Measurements from ENCODE around the gene NDUFB11. TPM values are rescaled to one million over a fixed set of nuclear protein-coding genes. Genes with fewer than 3 reads are reported as not detected.

Gene NDUFB11
- total RNA-seq, 1 donor from 2014 or later, result 53.1 TPM

DNA sequence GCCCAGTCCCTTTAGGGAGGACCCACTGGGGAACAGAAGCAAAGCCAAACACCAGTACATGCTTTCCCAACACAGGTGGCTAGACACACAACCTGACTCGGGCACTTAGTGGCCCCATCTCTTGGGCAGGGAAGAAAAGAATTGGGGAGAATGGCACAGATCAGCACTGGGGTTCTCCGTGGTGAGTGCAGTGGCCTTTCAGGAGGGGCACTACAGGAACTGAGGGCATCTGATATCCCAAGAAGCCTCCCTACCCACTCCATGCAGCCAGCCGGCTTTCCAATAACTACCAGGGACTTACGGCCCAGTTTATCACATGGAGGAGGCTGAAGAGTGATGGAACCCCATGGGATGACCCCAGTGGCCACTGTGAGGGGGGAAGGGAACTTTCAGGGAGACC, 43.3 kb downstream of the NDUFB11 start:
- Mint-ChIP-seq H3K4me3 (no peak overlapping the region), H3K27me3 (ENCODE audit: insufficient read depth, low read depth) (peaks cover 4% of the 10 kb centered on the region), H3K27ac (no peak overlapping the region), H3K36me3 (no peaks in the 10 kb centered on the region), H3K4me1 (no peaks in the 10 kb centered on the region), H3K9me3 (peaks cover 19% of the 10 kb centered on the region)
- no peaks in the 10 kb centered on the region for H3K36me3 ChIP-seq
- H2AFZ ChIP-seq (replicated peaks), result no peak overlapping the region
- no peak overlapping the region for H3K9ac ChIP-seq
- no peak overlapping the region for H3K27ac ChIP-seq
- H3K9me3 ChIP-seq (ENCODE audit: low read depth), result no peaks in the 10 kb centered on the region
- H3K27me3 ChIP-seq, result no peaks in the 10 kb centered on the region
- no peaks in the 10 kb centered on the region for H3F3A ChIP-seq (ENCODE audit: low read depth)
- no peaks in the 10 kb centered on the region for H3K4me1 ChIP-seq
- H3K79me2 ChIP-seq (ENCODE audit: low read depth), result no peaks in the 10 kb centered on the region
- no peak overlapping the region for H3K4me3 ChIP-seq
- no peaks in the 10 kb centered on the region for H4K20me1 ChIP-seq (ENCODE audit: low read depth)
- no peak for DNase-seq (ENCODE audit: low spot score)
- TF ChIP-seq EZH2phosphoT487 (IDR thresholded peaks at IDR 0.05) (no peak), EZH2 (IDR thresholded peaks at IDR 0.05) (no peak)
- TF ChIP-seq, protein P1, sequence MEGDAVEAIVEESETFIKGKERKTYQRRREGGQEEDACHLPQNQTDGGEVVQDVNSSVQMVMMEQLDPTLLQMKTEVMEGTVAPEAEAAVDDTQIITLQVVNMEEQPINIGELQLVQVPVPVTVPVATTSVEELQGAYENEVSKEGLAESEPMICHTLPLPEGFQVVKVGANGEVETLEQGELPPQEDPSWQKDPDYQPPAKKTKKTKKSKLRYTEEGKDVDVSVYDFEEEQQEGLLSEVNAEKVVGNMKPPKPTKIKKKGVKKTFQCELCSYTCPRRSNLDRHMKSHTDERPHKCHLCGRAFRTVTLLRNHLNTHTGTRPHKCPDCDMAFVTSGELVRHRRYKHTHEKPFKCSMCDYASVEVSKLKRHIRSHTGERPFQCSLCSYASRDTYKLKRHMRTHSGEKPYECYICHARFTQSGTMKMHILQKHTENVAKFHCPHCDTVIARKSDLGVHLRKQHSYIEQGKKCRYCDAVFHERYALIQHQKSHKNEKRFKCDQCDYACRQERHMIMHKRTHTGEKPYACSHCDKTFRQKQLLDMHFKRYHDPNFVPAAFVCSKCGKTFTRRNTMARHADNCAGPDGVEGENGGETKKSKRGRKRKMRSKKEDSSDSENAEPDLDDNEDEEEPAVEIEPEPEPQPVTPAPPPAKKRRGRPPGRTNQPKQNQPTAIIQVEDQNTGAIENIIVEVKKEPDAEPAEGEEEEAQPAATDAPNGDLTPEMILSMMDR (IDR thresholded peaks at IDR 0.05), result no peak
- no peak overlapping the region for H3K4me2 ChIP-seq

DNA sequence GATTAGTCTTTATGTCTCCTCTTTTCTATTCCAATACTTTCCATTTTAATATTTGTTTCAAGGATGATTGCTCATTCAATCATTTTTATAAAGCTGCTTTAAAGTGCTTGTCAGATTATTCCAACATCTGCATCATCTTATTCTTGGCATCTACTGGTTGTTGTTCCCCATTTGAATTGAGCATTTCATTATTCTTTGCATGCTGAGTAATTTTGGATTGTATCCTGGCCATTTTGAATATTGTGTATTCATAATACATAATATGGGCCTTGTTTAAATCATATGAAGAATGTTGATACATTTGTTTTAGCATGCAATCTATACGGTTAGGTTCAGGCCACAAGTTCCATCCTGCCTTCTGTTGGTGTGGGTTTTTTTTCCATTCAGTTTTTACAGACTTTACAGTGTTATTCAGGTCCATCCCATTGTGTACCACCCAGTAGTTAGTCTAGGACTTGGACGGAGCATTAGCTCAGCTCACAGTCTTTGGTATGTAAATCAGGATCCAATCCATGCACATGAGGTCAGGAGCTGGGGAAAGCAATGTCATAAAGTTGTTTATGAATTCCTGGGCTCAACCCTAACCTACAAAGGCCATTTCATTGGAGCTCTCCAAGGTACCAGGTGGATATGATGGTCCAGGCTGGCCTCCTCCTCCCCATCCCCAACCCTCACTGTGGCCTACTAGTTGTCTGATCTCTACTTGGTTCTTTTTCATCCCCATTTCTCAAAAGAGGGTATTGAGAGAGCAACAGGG, 46.0 kb downstream of the NDUFB11 start:
- no peaks in the 10 kb centered on the region for H3K79me2 ChIP-seq (ENCODE audit: low read depth)
- Mint-ChIP-seq H3K36me3 (no peaks in the 10 kb centered on the region), H3K4me1 (no peaks in the 10 kb centered on the region), H3K27me3 (ENCODE audit: insufficient read depth, low read depth) (peaks cover 2% of the 10 kb centered on the region), H3K4me3 (no peak overlapping the region), H3K27ac (no peak overlapping the region), H3K9me3 (peaks cover 15% of the 10 kb centered on the region)
- H3K4me2 ChIP-seq, result no peak overlapping the region
- H3K9me3 ChIP-seq (ENCODE audit: low read depth), result no peaks in the 10 kb centered on the region
- no peak overlapping the region for H3K27ac ChIP-seq
- no peak overlapping the region for H2AFZ ChIP-seq (replicated peaks)
- no peaks in the 10 kb centered on the region for H4K20me1 ChIP-seq (ENCODE audit: low read depth)
- no peaks in the 10 kb centered on the region for H3K36me3 ChIP-seq
- H3K4me1 ChIP-seq, result no peaks in the 10 kb centered on the region
- H3K27me3 ChIP-seq, result no peaks in the 10 kb centered on the region
- H3F3A ChIP-seq (ENCODE audit: low read depth), result no peaks in the 10 kb centered on the region
- TF ChIP-seq, protein P1 (IDR thresholded peaks at IDR 0.05), result no peak
- TF ChIP-seq EZH2phosphoT487 (IDR thresholded peaks at IDR 0.05) (no peak), EZH2 (IDR thresholded peaks at IDR 0.05) (no peak)
- H3K4me3 ChIP-seq, result no peak overlapping the region
- no peak overlapping the region for H3K9ac ChIP-seq
- DNase-seq (ENCODE audit: low spot score), result no peak

DNA sequence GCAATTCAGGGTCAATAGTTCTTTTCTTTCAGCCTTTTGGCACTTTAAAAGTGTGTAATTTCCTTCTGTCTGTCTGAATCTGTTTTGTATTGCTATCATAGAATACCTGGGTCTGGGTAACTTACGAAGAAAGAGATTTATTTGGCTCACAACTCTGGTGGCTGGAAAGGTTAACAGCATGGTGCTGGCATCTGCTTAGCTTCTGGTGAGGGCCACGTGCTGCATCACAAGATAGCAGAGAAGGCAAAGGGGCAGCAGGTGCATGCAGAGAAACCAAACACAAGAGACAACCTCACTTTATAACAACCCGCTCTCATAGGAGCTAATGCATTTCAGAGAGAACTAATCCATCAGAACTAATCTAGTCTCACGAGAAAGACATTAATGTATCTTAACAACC, 47.5 kb downstream of the NDUFB11 start:
- H3K27me3 ChIP-seq, result no peaks in the 10 kb centered on the region
- Mint-ChIP-seq H3K27ac (no peak overlapping the region), H3K27me3 (ENCODE audit: insufficient read depth, low read depth) (peaks cover 2% of the 10 kb centered on the region), H3K9me3 (peaks cover 13% of the 10 kb centered on the region), H3K4me1 (no peaks in the 10 kb centered on the region), H3K36me3 (no peaks in the 10 kb centered on the region), H3K4me3 (no peak overlapping the region)
- H3K9ac ChIP-seq, result no peak overlapping the region
- H3K79me2 ChIP-seq (ENCODE audit: low read depth), result no peaks in the 10 kb centered on the region
- H3K9me3 ChIP-seq (ENCODE audit: low read depth), result no peaks in the 10 kb centered on the region
- no peak overlapping the region for H3K4me2 ChIP-seq
- no peak overlapping the region for H3K27ac ChIP-seq
- no peaks in the 10 kb centered on the region for H3K36me3 ChIP-seq
- no peak for TF ChIP-seq EZH2 (IDR thresholded peaks at IDR 0.05)
- no peak overlapping the region for H3K4me3 ChIP-seq
- DNase-seq (ENCODE audit: low spot score), result no peak
- no peaks in the 10 kb centered on the region for H3F3A ChIP-seq (ENCODE audit: low read depth)
- H4K20me1 ChIP-seq (ENCODE audit: low read depth), result no peaks in the 10 kb centered on the region
- no peak overlapping the region for H2AFZ ChIP-seq (replicated peaks)
- no peaks in the 10 kb centered on the region for H3K4me1 ChIP-seq

DNA sequence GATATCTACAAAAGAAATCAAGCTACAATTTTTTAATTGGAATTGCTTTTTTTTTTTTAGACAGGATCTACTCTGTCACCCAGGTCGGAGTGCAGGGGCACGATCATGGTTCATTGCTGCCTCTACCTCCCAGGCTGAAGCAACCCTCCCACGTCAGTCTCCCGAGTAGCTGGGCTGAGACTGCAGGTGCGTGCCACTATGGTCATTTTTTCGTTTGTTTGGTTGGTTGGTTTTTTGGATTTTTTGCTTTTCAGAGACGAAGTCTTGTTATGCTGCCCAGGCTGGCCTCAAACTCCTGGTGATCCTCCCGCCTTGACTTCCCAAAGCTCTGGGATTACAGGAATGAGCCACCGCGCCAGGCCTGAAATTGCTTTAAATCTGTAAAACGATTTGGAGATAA, 50.6 kb downstream of the NDUFB11 start:
- Histone ChIP-seq H3K4me2 (no peak overlapping the region), H3K36me3 (no peaks in the 10 kb centered on the region), H3F3A (ENCODE audit: low read depth) (peaks cover 24% of the 10 kb centered on the region), H3K4me1 (peaks cover 8% of the 10 kb centered on the region), H3K9ac (no peak overlapping the region), H3K27me3 (no peaks in the 10 kb centered on the region), H3K27ac (no peak overlapping the region), H3K9me3 (ENCODE audit: low read depth) (no peaks in the 10 kb centered on the region), H3K4me3 (no peak overlapping the region), H4K20me1 (ENCODE audit: low read depth) (no peaks in the 10 kb centered on the region), H2AFZ (replicated peaks) (no peak overlapping the region), H3K79me2 (ENCODE audit: low read depth) (no peaks in the 10 kb centered on the region)
- no peak for DNase-seq (ENCODE audit: low spot score)
- Mint-ChIP-seq H3K4me3 (no peak overlapping the region), H3K9me3 (peaks cover 4% of the 10 kb centered on the region), H3K27ac (no peak overlapping the region), H3K4me1 (peaks cover 9% of the 10 kb centered on the region), H3K27me3 (ENCODE audit: insufficient read depth, low read depth) (peaks cover 2% of the 10 kb centered on the region), H3K36me3 (no peaks in the 10 kb centered on the region)
- no peak for TF ChIP-seq EZH2phosphoT487 (IDR thresholded peaks at IDR 0.05)
- TF ChIP-seq, protein P1 (IDR thresholded peaks at IDR 0.05), result no peak
- no peak for TF ChIP-seq EZH2 (IDR thresholded peaks at IDR 0.05)
